Mucosa of descending colon (tissue), 3 donors: ENCODE data around the gene ASNSD1. TPM values are rescaled to one million over a fixed set of nuclear protein-coding genes. Genes with fewer than 3 reads are reported as not detected.
"Not testable (repeated sequence)": the region's sequence is repeated elsewhere in the genome, so short reads cannot be mapped to it uniquely, and the experiment has no call there.

Source experiments
- ATAC-seq: fragments of 200-7000 bp; cut with Tn5 transposase; one replicate; pipeline ENCODE4 v1.9.1; 2020; ENCODE audit warnings: mild to moderate bottlenecking, moderate library complexity
- DNase-seq, 3 donors: peaks; one replicate each; pipeline ENCODE4 v3.0.0-alpha.2; 2020
- H3K36me3 ChIP-seq: fragments of 200-600 bp; one replicate; pipeline ENCODE4 v1.8.0; 2021; ENCODE audit warnings: low read depth, mild to moderate bottlenecking
- H3K4me1 ChIP-seq: fragments of 200-600 bp; one replicate; pipeline ENCODE4 v1.8.0; 2021; ENCODE audit warnings: low read depth, mild to moderate bottlenecking
- H3K4me3 ChIP-seq: fragments of 200-600 bp; one replicate; pipeline ENCODE4 v1.8.0; 2021; ENCODE audit warnings: mild to moderate bottlenecking
- H3K9me3 ChIP-seq: fragments of 200-600 bp; one replicate; pipeline ENCODE4 v1.8.0; 2021; ENCODE audit warnings: mild to moderate bottlenecking
- CTCF ChIP-seq: fragments of 200-600 bp; IDR thresholded peaks from one replicate; pipeline ENCODE4 v1.8.0; 2022; ENCODE audit warnings: antibody characterized with exemption, mild to moderate bottlenecking
- intact Hi-C, 2 donors: fragments of 100-400 bp; cut with DNase I in 1 of 2; cut with micrococcal nuclease in 1 of 2; formaldehyde crosslinking; loops; one replicate each; pipeline versions ENCODE4 v1.11.0 to v1.11.1; 2022; cut with DNase I, micrococcal nuclease
- total RNA-seq, 3 donors: library from RNA; stranded (reverse); fragmentation: NEBNext Ultra II Directional in 2 of 3; extraction: Animal tissue kit (Norgen Biotek cat#: 25700) in 2 of 3; gene quantifications; one replicate each; pipeline versions ENCODE4 v1.2.1 to v1.2.4, GENCODE V29; 2021 to 2023
- donor health status: DM: no; HTN: no; CAD: no; lungs with moderate emphysema.
- donor health status: DM: no; HTN: no; CAD: no.
- donor health status: DM: no; HTN: yes; CAD: no.

Gene ASNSD1
- total RNA-seq, 3 donors from 2014 or later: 19.0 to 40.2 (median 19.1) TPM

- intact Hi-C loops: no loop called here
- TF ChIP-seq CTCF: no peak
- no peaks in the 10 kb centered on the region for H3K36me3 ChIP-seq
- no peak overlapping the region for H3K4me3 ChIP-seq
- H3K9me3 ChIP-seq: no peaks in the 10 kb centered on the region
- no peaks in the 10 kb centered on the region for H3K4me1 ChIP-seq
- DNase-seq: no peak
- no peak for ATAC-seq
Measured at GRCh38 chr2:189648846-189649509, 12.3 kb upstream of the ASNSD1 start.

DNA sequence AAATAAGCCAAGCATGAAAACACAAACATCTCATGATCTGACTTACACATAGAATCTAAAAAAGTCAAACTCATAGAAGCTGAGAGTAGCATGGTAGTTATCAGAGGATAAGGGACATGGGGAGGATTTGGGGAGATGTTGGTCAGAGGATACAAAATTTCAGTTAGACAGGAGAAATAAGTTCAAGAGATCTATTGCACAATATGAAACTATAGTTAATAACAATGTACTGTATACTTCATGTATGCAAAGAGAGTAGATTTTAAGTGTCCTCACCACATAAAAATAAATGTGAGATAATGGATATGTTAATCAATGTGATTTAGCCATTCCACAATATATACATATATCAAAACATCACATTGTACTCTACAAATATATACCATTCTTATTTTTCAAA is 10.0 kb upstream of the ASNSD1 start:
- Histone ChIP-seq H3K4me1 (no peaks in the 10 kb centered on the region), H3K9me3 (no peaks in the 10 kb centered on the region), H3K4me3 (no peak overlapping the region), H3K36me3 (no peaks in the 10 kb centered on the region)
- intact Hi-C loops: no loop called here
- no peak for ATAC-seq
- DNase-seq: no peak
- no peak for TF ChIP-seq CTCF

- H3K4me3 ChIP-seq, H3K4me1 ChIP-seq, H3K36me3 ChIP-seq, intact Hi-C loops, ATAC-seq, H3K9me3 ChIP-seq, DNase-seq: not testable (repeated sequence)
Measured at GRCh38 chr2:189653464-189653863, 7.8 kb upstream of the ASNSD1 start.

DNA sequence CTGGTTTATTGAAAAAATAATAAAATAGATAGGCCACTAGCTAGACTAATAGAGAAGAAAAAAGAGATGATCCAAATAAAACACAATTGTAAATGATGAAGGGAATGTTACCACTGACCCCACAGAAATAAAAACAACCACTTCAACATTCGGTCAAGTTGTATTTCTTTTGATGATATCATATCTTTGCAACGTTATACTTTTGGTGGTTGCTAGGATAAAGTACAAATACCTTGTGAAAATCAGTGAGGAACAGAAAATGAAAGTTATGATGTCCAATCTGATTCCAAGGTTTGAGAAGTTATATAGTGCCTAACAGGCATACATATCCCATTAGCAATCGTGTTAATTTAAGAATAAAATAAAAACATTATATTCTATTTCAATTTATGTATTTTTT is 6.6 kb upstream of the ASNSD1 start:
- no peak for TF ChIP-seq CTCF
- H3K9me3 ChIP-seq: no peaks in the 10 kb centered on the region
- ATAC-seq (no peak), DNase-seq (no peak)
- H3K36me3 ChIP-seq: no peaks in the 10 kb centered on the region
- no peaks in the 10 kb centered on the region for H3K4me1 ChIP-seq
- no peak overlapping the region for H3K4me3 ChIP-seq
- intact Hi-C loops: no loop called here

GRCh38 chr2:189657867-189658266 is 3.4 kb upstream of the ASNSD1 start:
- peak; percentile 35 for ATAC-seq
- no peak for TF ChIP-seq CTCF

GRCh38 chr2:189658306-189659212 is 2.7 kb upstream of the ASNSD1 start:
- no peaks in the 10 kb centered on the region for H3K9me3 ChIP-seq
- no peak for ATAC-seq
- H3K4me3 ChIP-seq: no peak overlapping the region
- peaks cover 7% of the 10 kb centered on the region for H3K4me1 ChIP-seq
- no peak for DNase-seq
- no peaks in the 10 kb centered on the region for H3K36me3 ChIP-seq
- intact Hi-C loops: no loop called here
- TF ChIP-seq CTCF: no peak

More at GRCh38 chr2:189657867-189658266, 3.4 kb upstream of the ASNSD1 start:
- Histone ChIP-seq H3K4me3 (no peak overlapping the region), H3K36me3 (no peaks in the 10 kb centered on the region), H3K4me1 (peaks cover 7% of the 10 kb centered on the region), H3K9me3 (no peaks in the 10 kb centered on the region)
- intact Hi-C loops: no loop called here
- DNase-seq: peak in 2 of 3 donors; percentile 42 to 53
